Neuronal stem cell (in vitro differentiated cells): Measurements from ENCODE around the gene MFGE8.

Source experiments
- DNase-seq: peaks from one replicate; pipeline ENCODE4 v3.0.0-alpha.2; 2013; ENCODE audit warnings: low spot score
- H2AFZ ChIP-seq: one replicate; pipeline ENCODE4 v1.6.1; 2013; ENCODE audit warnings: mild to moderate bottlenecking, low read length, inconsistent platforms
- H2AK5ac ChIP-seq: 2 replicates; pipeline ENCODE4 v1.6.1; 2013; ENCODE audit warnings: low read depth, mild to moderate bottlenecking, inconsistent platforms, low read length, moderate library complexity, mixed read lengths
- H2BK120ac ChIP-seq: 2 replicates; pipeline ENCODE4 v1.6.1; 2013; ENCODE audit warnings: low read depth, mild to moderate bottlenecking, inconsistent platforms, low read length, moderate library complexity, mixed read lengths
- H2BK12ac ChIP-seq: one replicate; pipeline ENCODE4 v1.6.1; 2013; ENCODE audit warnings: low read length, inconsistent platforms
- H2BK15ac ChIP-seq: 2 replicates; pipeline ENCODE4 v1.6.1; 2013; ENCODE audit warnings: mild to moderate bottlenecking, low read length, inconsistent platforms, mixed read lengths
- H2BK5ac ChIP-seq: one replicate; pipeline ENCODE4 v1.6.1; 2013; ENCODE audit warnings: inconsistent platforms, mild to moderate bottlenecking, low read length, moderate library complexity
- H3K14ac ChIP-seq: one replicate; pipeline ENCODE4 v1.6.1; 2013; ENCODE audit warnings: low read length, inconsistent platforms
- H3K18ac ChIP-seq: 2 replicates; pipeline ENCODE4 v1.6.1; 2013; ENCODE audit warnings: low read length, inconsistent platforms
- H3K23ac ChIP-seq: 2 replicates; pipeline ENCODE4 v1.6.1; 2013; ENCODE audit warnings: low read depth, mild to moderate bottlenecking, mixed read lengths, low read length, inconsistent platforms; ENCODE audit not compliant: poor library complexity
- H3K27ac ChIP-seq: replicated peaks from 3 replicates; pipeline ENCODE4 v1.5.1; 2013; ENCODE audit warnings: low read length, inconsistent platforms
- H3K27me3 ChIP-seq, 3 experiments: 2 replicates each; pipeline ENCODE4 v1.6.1; 2013; ENCODE audit warnings: low read length in 3 of 3, mild to moderate bottlenecking in 2 of 3, inconsistent platforms in 1 of 3, low read depth in 1 of 3, mixed read lengths in 1 of 3, moderate library complexity in 1 of 3; ENCODE audit not compliant: control insufficient read depth in 3 of 3, insufficient read depth in 3 of 3
- H3K36me3 ChIP-seq, 2 donors: replicated peaks in 1 of 2; 2 replicates each; pipeline ENCODE4 v1.6.1; 2013; ENCODE audit warnings: low read length in 2 of 2; ENCODE audit not compliant: control insufficient read depth in 2 of 2, insufficient read depth in 2 of 2
- H3K4ac ChIP-seq: 2 replicates; pipeline ENCODE4 v1.6.1; 2013; ENCODE audit warnings: inconsistent platforms, mild to moderate bottlenecking, low read length, moderate library complexity
- H3K4me1 ChIP-seq, 2 donors: 1 replicate in 1 of 2; 2 replicates in 1 of 2; pipeline ENCODE4 v1.6.1; 2013; ENCODE audit warnings: low read length in 2 of 2, low read depth in 1 of 2; ENCODE audit not compliant: control insufficient read depth in 2 of 2, insufficient read depth in 1 of 2
- H3K4me2 ChIP-seq: one replicate; pipeline ENCODE4 v1.6.1; 2013; ENCODE audit warnings: mild to moderate bottlenecking, low read length, inconsistent platforms; ENCODE audit not compliant: insufficient read depth, poor library complexity, severe bottlenecking
- H3K4me3 ChIP-seq, 2 donors: 2 replicates each; pipeline ENCODE4 v1.5.1; 2013; ENCODE audit warnings: low read length in 2 of 2, mild to moderate bottlenecking in 2 of 2, inconsistent platforms in 1 of 2, moderate library complexity in 1 of 2
- H3K79me1 ChIP-seq: one replicate; pipeline ENCODE4 v1.6.1; 2013; ENCODE audit warnings: low read depth, mild to moderate bottlenecking, inconsistent platforms, low read length, moderate library complexity
- H3K9ac ChIP-seq: one replicate; pipeline ENCODE4 v1.6.1; 2013; ENCODE audit warnings: mild to moderate bottlenecking, low read depth, low read length, inconsistent platforms; ENCODE audit not compliant: poor library complexity
- H3K9me3 ChIP-seq, 2 donors: replicated peaks in 1 of 2; 2 replicates each; pipeline versions ENCODE3 to v1.6.1; 2013; ENCODE audit warnings: low read length in 2 of 2, mild to moderate bottlenecking in 2 of 2, inconsistent platforms in 1 of 2, low read depth in 1 of 2, mixed read lengths in 1 of 2, moderate library complexity in 1 of 2; ENCODE audit not compliant: control insufficient read depth in 2 of 2, insufficient read depth in 1 of 2
- H4K8ac ChIP-seq: one replicate; pipeline ENCODE4 v1.6.1; 2013; ENCODE audit warnings: low read depth, mild to moderate bottlenecking, inconsistent platforms, low read length, moderate library complexity
- H4K91ac ChIP-seq: one replicate; pipeline ENCODE4 v1.6.1; 2013; ENCODE audit warnings: low read length, low read depth, mild to moderate bottlenecking, inconsistent platforms; ENCODE audit not compliant: poor library complexity
- WGBS, 2 donors: extraction: QIAGEN DNeasy Blood & Tissue Kit; methylation state at CpG; one replicate each; pipeline ENCODE4 v1.1.7; 2013; ENCODE audit warnings: missing lambda C conversion rate in 2 of 2, mixed read lengths in 1 of 2; ENCODE audit not compliant: insufficient read length in 2 of 2, insufficient replicate concordance in 1 of 2; ENCODE audit errors: extremely low coverage in 2 of 2; 5-methylcytosine and 5-hydroxymethylcytosine counted together

The MFGE8 gene

GRCh38 chr15:88917760-88918159 is 4.6 kb upstream of the MFGE8 start:
- no peak overlapping the region for H4K8ac ChIP-seq
- H3K4me1 ChIP-seq: peaks cover 0 to 3% of the 10 kb centered on the region in 2 donors
- DNase-seq: no peak
- H3K23ac ChIP-seq: no peak overlapping the region
- H3K36me3 ChIP-seq: no peaks in the 10 kb centered on the region
- no peak overlapping the region for H2BK5ac ChIP-seq
- H2AFZ ChIP-seq: no peak overlapping the region
- H4K91ac ChIP-seq: no peak overlapping the region
- no peak overlapping the region for H3K4me3 ChIP-seq
- no peak overlapping the region for H3K9ac ChIP-seq
- peaks cover 0 to 9% (median 0%) of the 10 kb centered on the region in 3 experiments for H3K27me3 ChIP-seq
- no peak overlapping the region for H3K4ac ChIP-seq
- no peak overlapping the region for H3K27ac ChIP-seq
- H3K18ac ChIP-seq: no peak overlapping the region
- no peak overlapping the region for H2AK5ac ChIP-seq
- no peak overlapping the region for H2BK12ac ChIP-seq
- no peaks in the 10 kb centered on the region for H3K79me1 ChIP-seq
- no peak overlapping the region for H2BK120ac ChIP-seq
- WGBS, 2 donors: no CpG with 5 or more reads among the region's 5 CpGs
- H3K14ac ChIP-seq: no peak overlapping the region
- no peak overlapping the region for H2BK15ac ChIP-seq
- H3K9me3 ChIP-seq: no peaks in the 10 kb centered on the region
- H3K4me2 ChIP-seq: no peak overlapping the region

DNA sequence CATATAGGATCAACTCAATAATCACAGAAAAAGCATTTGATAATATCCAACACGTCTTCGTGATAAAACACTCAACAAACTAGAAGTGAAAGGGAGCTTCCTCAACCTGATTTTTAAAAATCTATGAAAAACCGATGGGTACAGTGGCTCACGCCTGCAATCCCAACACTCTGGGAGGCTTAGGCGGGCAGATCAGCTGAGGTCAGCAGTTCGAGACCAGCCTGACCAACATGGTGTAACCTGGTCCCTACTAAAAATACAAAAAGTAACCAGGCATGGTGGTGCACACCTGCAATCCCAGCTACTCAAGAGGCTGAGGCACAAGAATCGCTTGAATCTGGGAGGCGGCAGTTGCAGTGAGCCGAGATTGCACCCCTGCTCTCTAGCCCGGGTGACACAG is 2.2 kb upstream of the MFGE8 start:
- Histone ChIP-seq H2BK5ac (no peak overlapping the region), H2AK5ac (no peak overlapping the region), H3K36me3 (peaks cover 0 to 10% of the 10 kb centered on the region in 2 donors), H3K27ac (no peak overlapping the region), H2BK15ac (no peak overlapping the region), H2BK120ac (no peak overlapping the region), H3K4me3 (no peak overlapping the region), H3K14ac (no peak overlapping the region), H3K27me3 (no peaks in the 10 kb centered on the region), H2AFZ (no peak overlapping the region), H3K4me2 (no peak overlapping the region), H3K9ac (no peak overlapping the region), H3K4me1 (peaks cover 4 to 11% of the 10 kb centered on the region in 2 donors), H4K8ac (no peak overlapping the region), H2BK12ac (no peak overlapping the region), H3K18ac (no peak overlapping the region), H4K91ac (no peak overlapping the region), H3K9me3 (no peaks in the 10 kb centered on the region), H3K79me1 (peaks cover 5% of the 10 kb centered on the region), H3K4ac (no peak overlapping the region), H3K23ac (no peak overlapping the region)
- DNase-seq: no peak
- no CpG with 5 or more reads among the region's 10 CpGs for WGBS, 2 donors

GRCh38 chr15:88913850-88914169 is 631 bp upstream of the MFGE8 start:
- Histone ChIP-seq H3K9me3 (no peaks in the 10 kb centered on the region), H3K18ac (no peak overlapping the region), H2BK12ac (no peak overlapping the region), H2AK5ac (no peak overlapping the region), H3K23ac (no peak overlapping the region), H4K8ac (no peak overlapping the region), H2AFZ (peak overlapping the region; percentile 99), H4K91ac (no peak overlapping the region), H3K36me3 (peaks cover 8 to 25% of the 10 kb centered on the region in 2 donors), H3K14ac (no peak overlapping the region), H3K27ac (peak overlapping the region; percentile 68), H2BK15ac (no peak overlapping the region), H3K4me1 (peaks cover 4 to 19% of the 10 kb centered on the region in 2 donors), H3K4me2 (peak overlapping the region; percentile 64), H2BK5ac (no peak overlapping the region), H3K9ac (no peak overlapping the region), H2BK120ac (no peak overlapping the region), H3K27me3 (no peaks in the 10 kb centered on the region), H3K4ac (no peak overlapping the region), H3K4me3 (peak overlapping the region in 1 of 2 donors; percentile 73), H3K79me1 (peaks cover 5% of the 10 kb centered on the region)
- WGBS, 2 donors: no CpG with 5 or more reads among the region's 4 CpGs
- DNase-seq: no peak

DNA sequence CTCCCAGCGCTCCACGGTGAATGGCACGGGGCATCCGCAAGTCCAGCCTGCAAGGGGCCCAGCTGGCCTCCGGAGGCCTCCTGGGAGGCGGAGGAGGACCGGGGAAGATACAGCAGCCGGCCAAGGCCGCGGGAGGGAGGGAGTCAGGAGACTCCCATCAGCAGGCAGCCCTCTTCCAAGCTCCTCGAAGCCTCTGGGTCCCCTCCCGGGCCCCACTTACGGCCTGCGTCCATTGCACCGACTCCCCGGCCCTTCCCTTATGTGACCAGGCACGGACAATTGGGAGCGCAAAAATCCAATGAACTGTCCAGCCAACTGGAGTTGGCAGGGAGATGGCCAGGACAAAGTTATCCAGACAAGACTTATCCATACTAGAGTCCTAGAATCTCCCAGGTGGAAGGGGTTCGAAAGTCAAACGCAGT is 668 bp downstream of the MFGE8 start:
- Histone ChIP-seq H2AFZ (peak overlapping the region; percentile 99), H2BK5ac (peak overlapping the region; percentile 96), H3K9me3 (no peaks in the 10 kb centered on the region), H3K36me3 (peaks cover 11 to 38% of the 10 kb centered on the region in 2 donors), H3K23ac (peak overlapping the region; percentile 27), H3K14ac (no peak overlapping the region), H3K4me3 (peak overlapping the region; percentile 73 to 79), H2AK5ac (peak overlapping the region; percentile 98), H3K4ac (peak overlapping the region; percentile 40), H3K27me3 (no peaks in the 10 kb centered on the region), H3K9ac (peak overlapping the region; percentile 64), H3K4me2 (peak overlapping the region; percentile 64), H2BK15ac (peak overlapping the region; percentile 71), H2BK12ac (no peak overlapping the region), H3K4me1 (peaks cover 4 to 19% of the 10 kb centered on the region in 2 donors), H2BK120ac (no peak overlapping the region), H3K18ac (peak overlapping the region; percentile 85), H3K27ac (peak overlapping the region; percentile 68), H4K91ac (no peak overlapping the region), H4K8ac (no peak overlapping the region), H3K79me1 (peaks cover 5% of the 10 kb centered on the region)
- DNase-seq: no peak
- no CpG with 5 or more reads among the region's 20 CpGs for WGBS, 2 donors
